DMS153 treated with DMSO at 0.1 percent for 48 hours (cell line): ENCODE measurements around the gene SLFNL1.

Experiments
- DNase-seq: peaks from one replicate; lab custom pipeline; 2025; ENCODE audit not compliant: unreplicated experiment; lab: John Stamatoyannopoulos, UW

SLFNL1 gene

GRCh38 chr1:41020654-41021053 is 871 bp downstream of the SLFNL1 start:
- no peak for DNase-seq

GRCh38 chr1:41020109-41020576 is 1.4 kb downstream of the SLFNL1 start:
- DNase-seq = no peak

- DNase-seq = no peak
Observed at GRCh38 chr1:41019353-41019745, 2.2 kb downstream of the SLFNL1 start.

- DNase-seq = no peak
Observed at GRCh38 chr1:41018018-41018410, 3.5 kb downstream of the SLFNL1 start.

- no peak for DNase-seq
Observed at GRCh38 chr1:41017141-41018017, 4.1 kb downstream of the SLFNL1 start.

GRCh38 chr1:41015897-41016470 is 5.5 kb downstream of the SLFNL1 start:
- DNase-seq = no peak

GRCh38 chr1:41015281-41015896 is 6.1 kb downstream of the SLFNL1 start:
- DNase-seq = no peak

GRCh38 chr1:41014871-41015270 is 6.7 kb downstream of the SLFNL1 start:
- no peak for DNase-seq

GRCh38 chr1:41013796-41014195 is 7.7 kb downstream of the SLFNL1 start:
- no peak for DNase-seq

- DNase-seq = no peak
Observed at GRCh38 chr1:41013024-41013423, 8.5 kb downstream of the SLFNL1 start.

- DNase-seq = no peak
Observed at GRCh38 chr1:41010345-41010744, 11.2 kb downstream of the SLFNL1 start.

- DNase-seq = no peak
Observed at GRCh38 chr1:41009466-41009865, 12.1 kb downstream of the SLFNL1 start.

GRCh38 chr1:41006942-41007865 is 14.3 kb downstream of the SLFNL1 start:
- DNase-seq = no peak

GRCh38 chr1:41005876-41006275 is 15.6 kb downstream of the SLFNL1 start:
- DNase-seq = no peak

GRCh38 chr1:41003640-41004220 is 17.8 kb downstream of the SLFNL1 start:
- DNase-seq = peak; percentile 81

- no peak for DNase-seq
Observed at GRCh38 chr1:41003127-41003639, 18.3 kb downstream of the SLFNL1 start.

- DNase-seq = no peak
Observed at GRCh38 chr1:40998668-40999067, 22.9 kb downstream of the SLFNL1 start.

- no peak for DNase-seq
Observed at GRCh38 chr1:40997096-40997495, 24.4 kb downstream of the SLFNL1 start.

- DNase-seq = no peak
Observed at GRCh38 chr1:40989066-40989465, 32.5 kb downstream of the SLFNL1 start.

- DNase-seq = no peak
Observed at GRCh38 chr1:40988280-40988679, 33.2 kb downstream of the SLFNL1 start.
